Measurements from ENCODE around the gene KLHL34.

KLHL34 gene

DNA sequence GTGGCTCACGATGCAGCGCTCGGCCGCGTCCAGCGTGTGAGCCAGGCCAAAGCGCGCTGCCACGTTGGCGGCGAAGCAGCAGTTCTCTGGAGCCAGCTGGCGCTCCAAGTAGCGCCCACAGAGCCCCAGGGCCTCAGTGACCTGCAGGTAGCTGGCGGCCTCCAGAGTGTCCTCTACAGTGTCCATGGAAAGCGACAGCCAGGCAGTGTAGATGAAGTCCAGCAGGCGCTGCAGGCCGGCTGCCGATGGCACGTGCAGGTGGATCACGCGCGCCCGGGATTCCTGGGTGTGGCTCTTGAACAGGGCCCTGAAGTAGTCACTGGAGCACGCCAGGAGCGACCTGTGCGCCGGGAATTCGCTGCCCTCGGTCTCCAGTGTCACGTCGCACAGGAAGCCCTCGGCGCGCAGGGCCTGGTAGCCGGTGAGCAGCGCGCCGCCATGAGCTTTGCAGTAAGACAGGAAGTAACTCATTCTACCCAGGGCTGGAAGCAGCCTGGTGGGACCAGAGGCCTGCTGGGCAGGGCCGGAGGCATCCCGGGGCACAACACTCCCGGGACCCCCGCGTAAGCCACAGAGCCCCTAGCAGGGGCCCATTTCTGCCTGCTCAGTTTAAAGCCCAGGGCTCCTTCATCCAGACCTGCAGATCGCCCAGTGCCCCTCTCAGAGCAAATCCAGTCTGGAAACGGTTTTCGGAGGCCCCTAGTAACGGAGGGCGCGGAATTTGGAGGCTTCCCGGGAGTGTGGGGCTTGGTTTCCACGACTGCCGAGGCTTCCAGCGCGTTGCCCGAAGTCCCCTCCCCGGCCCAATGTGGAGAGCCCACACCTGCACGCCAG is 595 bp downstream of the KLHL34 start:
- TF ChIP-seq, protein P1, sequence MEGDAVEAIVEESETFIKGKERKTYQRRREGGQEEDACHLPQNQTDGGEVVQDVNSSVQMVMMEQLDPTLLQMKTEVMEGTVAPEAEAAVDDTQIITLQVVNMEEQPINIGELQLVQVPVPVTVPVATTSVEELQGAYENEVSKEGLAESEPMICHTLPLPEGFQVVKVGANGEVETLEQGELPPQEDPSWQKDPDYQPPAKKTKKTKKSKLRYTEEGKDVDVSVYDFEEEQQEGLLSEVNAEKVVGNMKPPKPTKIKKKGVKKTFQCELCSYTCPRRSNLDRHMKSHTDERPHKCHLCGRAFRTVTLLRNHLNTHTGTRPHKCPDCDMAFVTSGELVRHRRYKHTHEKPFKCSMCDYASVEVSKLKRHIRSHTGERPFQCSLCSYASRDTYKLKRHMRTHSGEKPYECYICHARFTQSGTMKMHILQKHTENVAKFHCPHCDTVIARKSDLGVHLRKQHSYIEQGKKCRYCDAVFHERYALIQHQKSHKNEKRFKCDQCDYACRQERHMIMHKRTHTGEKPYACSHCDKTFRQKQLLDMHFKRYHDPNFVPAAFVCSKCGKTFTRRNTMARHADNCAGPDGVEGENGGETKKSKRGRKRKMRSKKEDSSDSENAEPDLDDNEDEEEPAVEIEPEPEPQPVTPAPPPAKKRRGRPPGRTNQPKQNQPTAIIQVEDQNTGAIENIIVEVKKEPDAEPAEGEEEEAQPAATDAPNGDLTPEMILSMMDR (IDR thresholded peaks at IDR 0.05; ENCODE audit: control extremely low read depth, extremely low read depth, low read depth, missing control alignments) = no peak
- CTCF ChIA-PET = no interaction called here
- POLR2A ChIA-PET = no interaction called here
- no peak for DNase-seq (ENCODE audit: extremely low spot score)

DNA sequence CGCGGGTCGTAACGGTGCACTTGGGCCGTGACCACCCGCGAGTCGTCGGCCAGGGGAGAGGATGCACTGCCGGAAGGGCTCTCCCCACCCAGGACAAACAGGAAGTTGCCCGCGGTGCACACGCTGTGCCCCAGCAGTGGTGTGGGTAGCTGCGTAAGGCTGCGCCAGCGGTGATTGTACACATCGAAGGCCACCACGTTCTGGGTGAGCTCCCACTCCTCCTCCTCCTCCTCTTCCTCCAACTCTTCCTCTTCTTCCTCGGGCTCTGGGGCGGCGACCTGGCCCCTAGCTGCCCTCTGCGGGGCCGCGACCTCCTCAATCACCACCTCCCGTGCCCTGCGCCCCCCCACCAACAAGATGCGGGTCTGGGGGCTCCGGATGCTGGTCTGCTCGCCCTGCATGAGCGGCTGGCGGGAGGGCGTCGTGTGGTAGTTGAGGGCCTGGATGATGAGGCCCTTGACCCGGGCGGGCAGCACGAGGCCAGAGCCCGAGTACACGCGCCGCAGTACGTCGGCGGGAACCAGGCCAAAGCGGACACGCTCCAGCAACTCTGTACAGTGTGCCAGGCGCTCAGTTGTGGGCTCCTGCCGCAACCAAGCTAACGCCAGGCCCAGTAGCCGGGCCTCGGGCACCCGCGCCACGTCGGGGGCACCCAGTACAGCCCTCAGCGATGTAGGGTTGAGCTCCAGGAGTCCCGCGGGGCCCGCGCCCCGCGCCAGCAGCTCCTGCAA is 1.4 kb downstream of the KLHL34 start:
- POLR2A ChIA-PET = no interaction called here
- TF ChIP-seq, protein P1 (IDR thresholded peaks at IDR 0.05; ENCODE audit: control extremely low read depth, extremely low read depth, low read depth, missing control alignments) = no peak
- CTCF ChIA-PET = no interaction called here

DNA sequence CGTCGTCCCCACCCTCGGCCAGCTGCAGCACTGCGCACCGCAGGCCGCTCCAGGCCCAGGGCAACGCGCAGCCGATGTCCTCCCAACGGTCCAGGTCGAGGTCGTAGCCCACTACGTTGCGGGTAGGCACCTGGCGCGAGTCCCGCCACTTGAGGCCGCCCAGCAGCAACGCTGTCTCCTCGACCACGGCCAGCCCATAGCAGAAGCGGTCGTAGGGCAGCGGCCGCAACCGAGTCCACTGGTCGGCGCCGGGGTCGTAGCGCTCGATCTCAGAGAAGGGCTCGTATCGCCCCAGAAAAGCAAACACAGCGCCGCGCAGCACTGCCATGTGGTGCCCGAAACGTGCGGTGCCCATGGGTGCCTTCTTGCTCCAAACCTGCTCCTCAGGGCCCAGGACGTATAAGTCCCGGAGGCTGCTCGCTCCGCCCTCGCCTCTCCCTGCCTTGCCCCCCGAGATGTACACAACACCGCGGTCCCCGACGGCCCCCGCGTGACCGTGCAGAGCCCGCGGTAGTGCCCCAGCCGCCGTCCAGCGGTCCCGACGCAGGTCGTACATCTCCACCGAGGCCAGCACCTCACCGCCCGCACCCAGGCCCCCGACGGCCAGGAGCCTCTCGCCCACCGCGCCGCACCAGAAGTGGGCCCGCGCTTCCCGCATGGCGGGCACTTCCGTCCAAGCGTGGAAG is 2.1 kb downstream of the KLHL34 start:
- ChIA-PET POLR2A (no interaction called here), CTCF (no interaction called here)
- TF ChIP-seq, protein P1 (IDR thresholded peaks at IDR 0.05; ENCODE audit: control extremely low read depth, extremely low read depth, low read depth, missing control alignments) = no peak
- DNase-seq (ENCODE audit: extremely low spot score) = no peak

More for the DNA sequence above, 1.4 kb downstream of the KLHL34 start:
- no peak for DNase-seq (ENCODE audit: extremely low spot score)

DNA sequence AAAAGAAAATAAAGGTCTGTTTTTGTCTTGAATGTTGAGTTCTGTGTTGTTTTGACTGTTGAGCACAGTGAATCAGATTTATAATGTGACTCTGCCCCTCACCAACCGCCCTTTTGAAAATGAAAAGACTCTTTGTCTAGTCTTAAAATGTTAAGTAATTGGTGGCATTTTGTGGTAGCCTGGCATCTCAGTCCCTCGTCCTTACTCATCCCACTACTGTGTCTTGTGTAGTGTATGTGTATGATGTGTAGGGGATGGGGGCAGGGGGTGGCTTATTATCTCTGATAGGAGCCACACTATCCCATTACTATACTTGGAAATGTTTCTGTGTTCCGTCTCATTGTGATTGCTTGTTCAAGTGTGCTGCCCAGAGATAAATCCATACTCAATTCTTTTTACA is 12.2 kb downstream of the KLHL34 start:
- ChIA-PET POLR2A (no interaction called here), CTCF (no interaction called here)
- TF ChIP-seq, protein P1 (IDR thresholded peaks at IDR 0.05; ENCODE audit: control extremely low read depth, extremely low read depth, low read depth, missing control alignments) = no peak
- no peak for DNase-seq (ENCODE audit: extremely low spot score)

- ChIA-PET CTCF (no interaction called here), POLR2A (no interaction called here)
- DNase-seq (ENCODE audit: extremely low spot score) = no peak
- TF ChIP-seq, protein P1 (IDR thresholded peaks at IDR 0.05; ENCODE audit: control extremely low read depth, extremely low read depth, low read depth, missing control alignments) = no peak
These were observed 12.7 kb downstream of the KLHL34 start for GRCh38 chrX:21645431-21645830.

- ChIA-PET POLR2A (no interaction called here), CTCF (no interaction called here)
- TF ChIP-seq, protein P1 (IDR thresholded peaks at IDR 0.05; ENCODE audit: control extremely low read depth, extremely low read depth, low read depth, missing control alignments) = no peak
- DNase-seq (ENCODE audit: extremely low spot score) = no peak
These were observed 18.4 kb downstream of the KLHL34 start for GRCh38 chrX:21639775-21640174.

Measured in GM10248 (cell line).